Forelimb muscle (tissue), 1 donor: ENCODE results near the gene PCCA. TPM values are rescaled to one million over a fixed set of nuclear protein-coding genes. Genes with fewer than 3 reads are reported as not detected.
"Not testable (repeated sequence)": the region's sequence is repeated elsewhere in the genome, so short reads cannot be mapped to it uniquely, and the experiment has no call there.

Experiments
- DNase-seq: peaks from one replicate; pipeline ENCODE4 v3.0.0-alpha.2; 2013; ENCODE audit warnings: low read depth
- polyA plus RNA-seq: library from polyadenylated mRNA; unstranded; fragments of 120-200 nt; gene quantifications from one replicate; pipeline ENCODE4 v1.2.1, GENCODE V29; 2013; ENCODE audit not compliant: insufficient read length

Gene PCCA
- polyA plus RNA-seq, 1 donor: 38.2 TPM

DNA sequence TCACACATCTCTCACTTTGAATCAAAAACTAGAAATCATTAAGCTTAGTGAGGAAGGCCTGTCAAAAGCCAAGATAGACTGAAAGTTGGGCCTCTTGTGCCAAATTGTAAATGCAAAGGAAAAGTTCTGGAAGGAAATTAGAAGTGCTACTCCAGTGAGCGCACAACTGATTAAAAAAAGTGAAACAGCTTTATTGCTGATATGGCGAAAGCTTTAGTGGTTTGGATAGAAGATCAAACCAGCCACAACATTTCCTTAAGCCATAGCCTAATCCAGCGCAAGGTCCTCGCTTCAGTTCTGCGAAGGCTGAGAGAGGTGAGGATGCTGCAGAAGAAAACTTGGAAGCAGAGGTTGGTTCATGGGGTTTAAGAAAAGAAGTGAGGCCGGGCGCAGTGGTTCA lies 7.6 kb downstream of the PCCA start:
- DNase-seq: no peak

DNA sequence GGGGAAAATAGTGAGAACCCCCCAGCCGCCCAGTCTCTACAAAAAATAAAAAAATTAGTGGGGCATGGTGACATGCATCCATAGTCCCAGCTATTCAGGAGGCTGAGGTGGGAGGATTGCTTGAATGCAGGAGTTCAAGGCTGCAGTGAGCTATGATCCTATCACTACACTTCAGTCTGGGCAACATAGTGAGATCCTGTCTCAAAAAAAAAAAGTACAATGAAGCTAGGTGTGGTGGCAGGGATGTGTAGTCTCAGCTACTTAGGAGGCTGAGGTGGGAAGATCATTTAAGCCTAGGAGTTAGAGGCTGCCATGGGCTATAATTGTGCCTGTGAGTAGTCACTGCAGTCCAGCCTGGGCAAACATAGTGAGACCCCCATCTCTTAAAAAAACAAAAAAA lies 8.9 kb downstream of the PCCA start:
- no peak for DNase-seq

DNA sequence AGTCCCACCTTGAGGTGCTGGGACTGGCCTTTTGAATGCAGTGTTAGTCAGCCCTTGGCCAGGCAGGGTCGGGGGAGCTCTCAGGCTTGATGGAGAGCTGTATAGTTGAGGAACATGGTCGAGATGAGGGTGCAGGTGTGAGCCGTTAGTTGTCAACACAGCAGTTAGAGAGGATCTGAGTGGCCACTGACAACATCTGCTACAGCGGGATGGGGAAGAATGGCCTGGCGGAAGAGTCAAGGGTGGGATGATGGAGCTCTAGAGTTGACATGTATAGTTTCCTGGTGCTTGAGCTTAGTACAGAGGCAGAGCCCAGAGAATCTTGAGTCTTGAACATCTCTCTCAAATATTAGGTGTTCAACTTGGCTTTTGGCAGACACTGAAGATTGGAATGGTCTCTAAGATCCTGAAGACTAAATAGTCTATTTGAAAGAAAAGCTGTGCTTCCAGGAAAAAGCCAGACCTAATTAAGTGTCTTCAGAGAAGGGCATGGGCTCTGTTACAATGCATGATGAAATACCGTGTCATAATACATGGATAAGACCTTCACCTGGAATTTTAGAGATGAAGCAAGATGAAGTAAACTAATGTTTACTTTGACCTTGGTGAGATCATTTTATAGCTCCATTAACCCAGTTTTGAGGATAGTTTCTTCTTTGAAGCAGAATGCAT lies 9.7 kb downstream of the PCCA start:
- no peak for DNase-seq

DNA sequence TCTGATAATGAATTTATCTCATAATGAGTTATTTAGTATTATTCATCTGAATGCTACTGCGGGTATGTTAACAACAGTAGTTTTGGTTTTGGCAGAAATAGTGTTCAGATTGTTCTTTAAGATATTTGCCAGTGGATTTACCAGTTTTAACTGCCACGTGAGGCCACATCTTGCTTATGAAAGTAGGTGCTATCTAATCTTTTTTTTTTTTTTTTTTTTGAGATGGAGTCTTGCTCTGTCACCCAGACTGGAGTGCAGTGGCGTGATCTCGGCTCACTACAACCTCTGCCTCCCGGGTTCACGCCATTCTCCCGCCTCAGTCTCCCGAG lies 10.2 kb downstream of the PCCA start:
- not testable (repeated sequence) for DNase-seq

DNA sequence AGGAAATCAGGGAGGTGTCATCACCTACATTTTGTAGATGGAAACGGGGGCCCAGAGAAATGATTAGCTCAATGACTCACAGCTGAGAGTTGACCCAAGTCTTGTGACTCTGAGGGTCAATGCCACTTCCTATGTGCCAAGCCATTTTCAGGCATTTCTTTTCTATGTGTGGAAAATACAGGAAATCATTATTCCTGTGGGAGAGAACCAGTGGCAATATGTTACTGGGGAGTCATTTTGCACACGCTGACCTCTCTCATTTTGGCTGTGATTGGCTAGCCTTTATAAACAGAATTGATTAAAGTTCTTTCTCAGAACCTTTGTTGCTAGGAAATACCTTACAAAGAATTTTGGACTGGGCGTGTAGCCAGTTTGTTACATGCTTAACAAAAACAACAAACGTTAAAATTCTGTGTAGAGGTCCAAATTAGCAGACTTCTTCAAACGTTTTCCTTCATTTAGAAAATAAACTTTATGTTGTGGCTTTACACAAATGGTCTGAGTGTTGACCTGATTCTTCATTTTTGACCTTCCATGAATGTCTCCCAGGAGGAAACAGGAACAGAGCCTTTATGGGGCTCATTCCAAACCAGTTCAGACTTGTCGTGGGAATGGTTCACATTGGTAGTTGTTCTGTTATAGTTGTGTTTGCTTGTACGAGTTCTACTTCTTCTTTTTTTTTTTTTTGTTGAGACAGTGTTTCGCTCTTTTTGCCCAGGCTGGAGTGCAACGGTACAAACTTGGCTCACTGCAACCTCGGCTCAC lies 11.4 kb downstream of the PCCA start:
- no peak for DNase-seq

DNA sequence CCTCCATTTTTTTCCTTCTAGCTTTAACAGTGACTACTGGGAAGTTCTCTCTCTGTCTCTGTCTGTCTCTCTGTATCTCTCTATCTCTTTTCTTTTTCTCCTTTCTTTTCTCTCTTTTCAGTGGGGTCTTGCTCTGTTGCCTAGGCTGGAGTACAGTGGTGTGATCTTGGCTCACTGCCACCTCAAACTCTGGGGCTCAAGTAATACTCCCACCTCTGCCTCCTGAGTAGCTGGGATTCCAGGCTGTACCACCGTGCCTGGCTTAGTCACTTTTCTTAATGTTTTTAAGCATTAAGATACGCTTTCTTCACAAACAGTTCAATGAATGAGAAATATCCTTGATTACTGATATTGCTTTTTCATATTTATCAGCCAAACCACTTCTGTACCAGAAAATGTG lies 13.1 kb downstream of the PCCA start:
- DNase-seq: no peak

DNA sequence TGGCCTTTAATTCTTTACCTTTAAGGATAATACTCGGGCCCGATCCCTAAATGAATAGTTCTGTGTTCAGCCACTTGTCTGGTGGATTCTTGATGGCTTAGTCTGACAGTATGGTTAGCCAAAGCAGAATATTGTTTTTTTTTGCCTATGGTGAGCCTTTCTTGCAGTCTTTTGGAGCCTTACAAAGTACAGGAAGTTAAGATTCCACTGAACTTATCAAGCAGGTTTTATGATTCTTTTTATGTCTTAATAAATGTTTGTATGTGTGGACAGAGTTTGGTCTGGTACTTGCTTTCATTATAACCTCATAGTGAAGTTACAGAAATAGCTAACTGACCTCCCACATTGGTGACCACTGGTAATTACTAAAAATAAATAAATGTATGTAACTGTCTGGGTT lies 17.1 kb downstream of the PCCA start:
- no peak for DNase-seq

DNA sequence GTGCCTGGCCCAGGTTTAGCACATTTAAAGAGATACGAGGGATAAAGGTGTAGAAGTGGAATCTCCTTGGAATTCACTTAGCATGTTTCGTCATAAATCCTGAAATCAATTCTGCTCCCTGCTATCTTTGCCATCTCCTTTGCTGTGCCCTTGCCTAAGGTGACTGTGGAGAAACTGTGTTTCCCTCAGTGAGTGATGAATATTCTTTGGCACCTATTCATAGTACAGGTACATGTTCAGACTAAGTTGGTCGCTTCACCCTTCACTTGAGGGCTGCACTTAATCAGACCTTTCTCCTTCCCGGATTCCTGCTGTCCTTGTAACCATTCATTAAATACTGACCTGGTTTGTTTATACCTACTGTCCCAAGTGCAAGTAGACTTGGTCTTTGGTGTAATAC lies 17.8 kb downstream of the PCCA start:
- no peak for DNase-seq

DNA sequence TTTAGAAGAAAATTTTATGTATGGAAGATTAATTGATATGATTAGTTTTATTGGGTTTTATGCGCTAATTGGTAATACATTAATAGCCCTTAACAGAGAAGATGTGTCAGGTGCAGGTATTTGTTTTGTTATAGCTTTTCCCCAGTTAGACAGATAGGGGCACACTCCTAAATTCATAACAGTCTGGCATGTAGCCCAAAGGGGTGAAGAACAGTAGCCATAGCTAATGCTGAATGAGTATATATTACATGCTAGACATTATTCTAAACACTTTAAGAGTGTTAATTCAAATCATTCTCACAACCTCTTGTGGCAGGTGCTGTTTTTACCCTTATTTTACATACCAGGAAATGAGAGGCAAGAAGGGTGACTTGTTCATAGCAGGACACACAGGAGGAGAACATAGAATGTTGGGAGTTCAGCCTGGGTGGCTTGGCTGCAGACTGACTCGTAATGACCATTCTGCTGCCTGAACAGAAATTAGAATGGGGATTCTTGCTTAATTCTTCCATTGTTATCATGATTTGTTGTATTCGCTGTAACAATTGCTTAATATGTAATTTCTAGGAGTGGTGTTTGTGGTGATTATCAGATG lies 20.1 kb downstream of the PCCA start:
- no peak for DNase-seq

DNA sequence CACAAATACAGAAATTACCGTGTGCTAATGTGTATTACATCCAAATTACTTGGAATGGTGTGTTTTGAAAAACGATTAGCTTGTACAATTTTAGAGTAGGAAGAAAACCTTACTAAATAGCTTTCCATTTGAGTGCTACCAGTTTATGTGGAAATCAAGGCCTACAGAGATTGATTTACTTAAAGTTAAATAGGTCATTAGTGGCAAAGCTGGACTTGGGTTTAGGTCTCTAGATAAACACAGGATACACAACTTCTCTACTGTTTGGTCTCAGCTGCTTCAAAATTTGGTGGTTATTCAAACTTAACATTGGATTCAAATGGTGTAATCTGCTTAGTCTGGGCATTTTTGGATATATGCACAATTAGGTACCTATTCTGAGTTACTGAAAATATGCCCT lies 21.4 kb downstream of the PCCA start:
- no peak for DNase-seq

DNA sequence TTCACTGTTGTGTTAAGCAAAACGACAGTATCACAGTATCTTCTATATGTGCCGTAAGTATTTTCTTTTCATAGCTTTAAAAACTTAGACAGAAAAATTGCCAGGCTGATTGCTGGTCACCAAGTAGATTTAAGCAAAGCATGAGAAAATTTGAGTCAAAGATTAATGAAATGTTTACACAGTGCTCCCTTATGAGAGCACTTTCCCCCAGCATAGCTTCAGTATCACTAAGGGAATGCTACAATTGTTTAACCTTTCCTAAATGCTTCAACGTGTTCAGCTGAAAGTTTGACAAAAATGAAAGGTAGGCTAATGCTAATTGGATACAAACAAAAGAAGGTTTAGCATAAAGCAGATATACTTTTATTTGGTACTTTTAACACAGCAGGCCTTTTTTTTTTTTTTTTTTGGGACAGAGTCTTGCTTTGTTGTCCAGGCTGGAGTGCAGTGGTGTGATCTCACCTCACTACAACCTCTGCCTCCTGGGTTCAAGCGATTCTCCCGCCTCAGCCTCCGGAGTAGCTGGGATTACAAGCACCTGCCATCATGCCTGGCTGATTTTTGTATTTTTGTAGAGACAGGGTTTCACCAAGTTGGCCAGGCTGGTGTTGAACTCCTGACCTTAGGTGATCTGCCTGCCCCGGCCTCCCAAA lies 23.4 kb downstream of the PCCA start:
- no peak for DNase-seq

DNA sequence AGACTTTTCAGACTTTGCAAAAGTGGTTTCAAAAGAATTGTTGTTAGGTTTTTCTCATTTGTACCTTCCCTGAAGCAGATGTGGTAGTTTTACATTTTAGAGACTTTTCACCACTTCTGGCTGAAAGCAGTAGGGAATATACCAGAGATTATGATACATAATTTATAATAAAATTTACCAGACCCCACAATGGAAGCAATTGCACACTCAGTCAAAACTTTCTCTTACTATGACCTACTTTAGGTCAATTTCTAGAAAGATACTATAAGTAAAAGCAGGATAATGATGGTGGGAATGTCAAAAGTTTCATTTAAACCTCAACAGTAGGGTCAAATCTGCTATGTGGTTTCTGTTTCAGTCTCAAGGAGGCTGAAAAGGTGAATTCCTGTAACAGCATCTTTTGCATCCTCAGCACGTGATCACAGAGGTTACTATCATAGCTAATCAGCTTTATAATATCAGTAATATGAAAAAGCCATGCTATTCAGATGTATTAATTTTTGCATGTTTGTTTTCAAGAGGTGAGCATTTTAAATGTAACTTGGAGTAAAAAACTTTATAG lies 26.9 kb downstream of the PCCA start:
- no peak for DNase-seq

DNA sequence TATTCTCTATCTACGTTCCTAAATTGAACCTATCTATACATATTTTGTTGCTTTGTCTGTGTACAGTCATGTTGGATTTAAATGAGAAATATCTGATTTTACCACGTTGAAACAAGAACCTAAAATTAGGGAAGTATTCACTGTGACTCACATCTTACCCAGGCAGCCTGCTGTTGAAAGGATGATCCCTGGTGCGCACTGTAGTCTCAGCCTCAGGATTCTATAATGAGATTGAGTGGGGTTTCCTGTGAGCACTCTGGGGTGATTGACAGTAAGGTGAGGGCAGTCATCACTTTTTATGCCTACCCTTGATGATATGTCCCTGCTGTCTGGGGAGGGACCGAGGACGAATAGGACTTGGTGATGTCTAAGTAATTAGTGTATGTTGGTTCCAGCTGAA lies 35.4 kb downstream of the PCCA start:
- no peak for DNase-seq

DNA sequence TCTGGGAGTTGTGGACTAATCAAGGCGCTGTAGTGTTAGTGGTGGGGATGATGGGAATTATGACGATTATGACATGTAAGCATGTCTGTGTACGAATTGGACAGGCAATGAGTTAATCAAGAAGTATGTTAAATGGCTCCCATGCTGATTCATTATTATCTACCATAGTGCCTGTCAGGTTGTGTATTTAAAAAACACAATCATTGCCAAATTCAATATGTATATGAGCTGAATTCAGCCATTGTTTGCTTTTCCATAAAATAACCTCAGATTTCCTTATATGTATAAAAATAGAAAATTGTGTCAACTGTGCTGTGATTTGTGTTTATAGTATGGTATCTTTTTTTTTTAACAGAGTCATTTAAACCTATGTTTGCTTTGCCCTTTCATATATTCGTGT lies 37.1 kb downstream of the PCCA start:
- DNase-seq: no peak

DNA sequence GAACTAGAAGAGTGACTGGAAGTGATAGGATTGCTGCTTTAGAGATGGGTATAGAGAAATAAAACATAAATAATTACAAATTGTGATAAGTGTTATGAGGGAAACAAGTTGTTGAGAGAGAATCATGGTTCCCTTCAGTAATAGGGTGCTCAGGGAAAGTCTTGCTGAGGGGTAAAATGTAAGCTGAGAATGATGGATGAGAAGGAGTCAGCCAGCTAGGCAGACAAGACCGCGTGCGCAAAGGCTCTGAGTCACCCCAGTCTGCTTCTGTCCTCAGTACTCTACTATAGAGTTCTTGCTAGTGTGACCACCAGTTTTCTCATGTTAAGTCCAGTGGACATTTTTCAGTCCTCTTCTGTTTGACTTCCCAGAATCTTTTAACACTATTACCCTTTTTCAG lies 39.5 kb downstream of the PCCA start:
- DNase-seq: no peak

DNA sequence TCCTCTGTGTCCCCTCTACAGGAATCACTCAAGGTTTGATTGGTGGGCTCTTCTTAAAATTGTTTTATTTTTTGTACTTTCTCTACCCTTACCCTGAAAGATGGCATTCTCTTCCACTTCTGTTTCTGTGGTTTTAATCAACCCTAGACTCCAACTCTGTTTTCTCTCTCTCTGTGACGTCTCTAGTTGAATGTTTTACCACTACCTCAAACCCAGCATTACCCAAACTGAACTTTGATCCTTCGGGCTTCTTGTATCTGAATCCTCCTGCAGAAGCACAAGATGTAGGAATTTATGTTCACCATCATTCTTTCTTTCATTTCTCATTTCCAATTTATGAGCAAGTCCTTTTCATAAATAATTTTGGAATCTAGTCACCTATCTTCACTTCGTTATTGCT lies 39.9 kb downstream of the PCCA start:
- DNase-seq: no peak

DNA sequence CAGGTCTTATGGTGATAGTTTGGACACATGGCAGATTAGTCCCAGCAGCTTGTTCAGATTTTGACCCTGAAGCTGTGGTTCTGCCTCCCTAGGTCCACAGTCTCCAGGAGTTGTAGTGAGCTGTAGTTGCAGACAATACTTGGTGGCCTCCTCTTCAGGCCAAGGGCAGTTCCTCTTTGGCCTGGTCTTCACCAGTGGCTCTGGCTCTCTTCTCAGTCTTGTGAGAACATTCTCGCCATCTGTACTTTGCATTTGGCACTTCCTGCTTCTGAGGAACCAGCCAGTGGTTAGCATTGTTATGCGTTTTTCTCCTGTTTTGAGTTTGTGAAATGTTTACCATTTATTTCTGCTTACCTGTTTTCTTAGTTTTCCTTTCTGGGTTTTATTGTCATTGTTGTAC lies 40.7 kb downstream of the PCCA start:
- DNase-seq: no peak

DNA sequence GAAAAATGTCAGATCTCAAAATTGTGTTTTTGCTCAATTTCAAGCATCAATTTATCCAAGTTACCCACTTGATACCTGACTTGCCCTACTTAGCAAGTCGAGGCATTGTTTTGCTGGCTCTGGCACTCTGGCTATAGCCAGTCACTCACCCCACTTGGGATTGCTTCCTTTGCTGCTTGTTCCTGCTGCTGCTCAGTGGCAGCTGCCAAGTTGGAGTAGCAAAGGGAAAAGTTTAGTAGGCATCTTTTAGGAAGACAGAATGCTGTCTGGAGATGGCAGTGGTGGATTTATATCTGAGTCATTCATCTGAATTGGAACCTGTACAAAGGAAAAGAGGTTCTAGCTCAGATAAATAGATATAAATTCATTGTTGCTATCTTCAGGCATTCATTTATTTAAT lies 41.2 kb downstream of the PCCA start:
- no peak for DNase-seq

DNA sequence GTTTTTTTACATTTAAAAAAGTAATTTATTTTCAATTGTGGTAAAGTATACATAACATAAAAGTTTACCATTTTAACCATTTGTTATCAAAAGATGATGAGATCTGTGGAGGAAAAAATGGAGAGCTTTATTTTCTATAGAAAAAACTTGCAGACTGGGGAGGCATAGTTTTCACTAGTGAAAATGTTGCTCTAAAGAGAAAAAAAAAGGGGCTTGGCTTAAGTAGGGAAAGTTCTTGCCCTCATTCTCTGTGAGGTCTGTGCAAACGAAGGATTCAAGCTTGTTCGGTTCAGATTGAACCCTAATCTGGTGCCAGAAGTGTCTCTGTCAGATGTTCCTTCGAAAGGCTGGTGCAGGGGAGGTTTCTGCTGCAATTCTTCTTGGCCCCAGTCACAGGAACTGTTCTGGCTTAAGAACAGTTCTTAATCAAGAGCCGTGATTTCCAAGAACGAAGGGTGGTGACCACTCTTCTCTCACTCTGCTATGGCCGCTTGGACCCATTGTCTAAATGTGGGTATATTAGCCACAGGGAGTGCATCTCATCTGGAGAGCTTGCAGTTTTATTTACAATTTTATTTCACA lies 42.1 kb downstream of the PCCA start:
- DNase-seq: no peak

DNA sequence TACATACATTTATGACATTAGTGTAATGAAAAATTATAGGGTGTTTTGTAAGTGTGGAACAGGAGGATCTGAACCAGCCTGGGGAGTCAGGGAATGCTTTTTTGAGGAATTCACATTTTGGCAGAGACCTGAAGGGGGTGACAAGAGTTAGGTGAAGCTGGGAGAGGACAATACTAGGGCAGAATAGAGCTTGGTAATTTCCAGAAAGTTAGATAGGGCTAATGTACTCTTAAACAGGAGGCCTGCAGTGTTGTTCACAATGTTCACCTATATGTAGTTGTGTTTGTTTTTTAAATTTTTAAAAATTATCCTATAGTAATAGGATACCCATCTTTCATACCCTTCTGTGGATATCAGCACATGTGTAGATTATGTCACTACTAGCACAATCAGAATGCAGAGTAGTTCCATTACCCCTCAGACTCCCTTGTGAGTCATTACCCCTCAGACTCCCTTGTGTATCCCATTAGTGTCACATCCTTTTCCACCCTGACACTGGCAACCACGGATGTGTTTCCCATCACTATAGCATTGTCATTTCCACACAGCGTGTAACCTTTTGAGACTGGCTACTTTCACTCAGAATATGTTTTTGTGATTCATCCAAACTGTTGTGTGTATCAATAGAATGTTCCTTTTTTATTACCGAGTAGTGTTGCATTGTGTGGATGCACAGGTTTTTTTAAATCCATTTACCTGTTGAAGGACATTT lies 43.1 kb downstream of the PCCA start:
- DNase-seq: no peak

DNA sequence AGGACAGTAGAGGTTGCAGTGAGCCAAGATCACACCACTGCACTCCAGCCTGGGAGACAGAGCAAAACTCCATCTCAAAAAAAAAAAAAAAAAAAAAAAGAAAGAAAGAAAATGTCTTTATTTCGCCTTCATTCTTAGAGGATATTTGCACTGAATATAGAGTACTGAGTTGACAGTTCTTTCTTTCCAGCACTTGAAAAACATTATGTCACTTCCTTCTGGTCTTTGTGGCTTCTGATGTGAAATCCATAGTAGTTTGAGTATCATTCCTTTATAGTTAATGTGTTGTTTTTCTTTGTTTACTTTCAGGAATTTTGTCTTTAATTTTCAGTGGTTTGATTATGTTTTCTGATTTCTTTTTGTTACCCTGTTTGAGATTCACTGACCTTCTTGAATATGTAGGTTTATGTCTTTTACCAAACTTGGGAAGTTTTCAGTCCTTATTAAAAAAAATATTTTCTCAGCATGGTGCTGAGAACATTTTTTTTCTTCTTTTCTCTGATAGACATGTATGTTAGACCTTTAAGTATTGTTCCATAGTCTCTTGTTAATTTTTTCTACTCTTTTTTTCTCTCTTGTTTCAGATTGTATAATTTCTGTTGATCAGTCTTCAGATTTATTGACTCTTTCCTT lies 50.1 kb downstream of the PCCA start:
- no peak for DNase-seq
